ENCODE results near the gene STAC3.

STAC3 gene

GRCh38 chr12:57213058-57213715 lies 37.8 kb downstream of the STAC3 start:
- Histone ChIP-seq H3K27me3 (ENCODE audit: control insufficient read depth, insufficient read depth, low read length) (peaks cover 46% of the 10 kb centered on the region), H3K27ac (ENCODE audit: low read depth, low read length) (no peak overlapping the region), H3K9me3 (ENCODE audit: control insufficient read depth, insufficient read depth, low read length) (no peaks in the 10 kb centered on the region), H3K9ac (ENCODE audit: low read depth, low read length) (no peak overlapping the region), H3K4me1 (ENCODE audit: control insufficient read depth, insufficient read depth, low read length) (peaks cover 20% of the 10 kb centered on the region), H3K4me3 (ENCODE audit: low read depth, low read length) (no peak overlapping the region), H3K36me3 (ENCODE audit: control insufficient read depth, insufficient read depth, low read length) (peaks cover 43% of the 10 kb centered on the region)

- Histone ChIP-seq H3K27me3 (ENCODE audit: control insufficient read depth, insufficient read depth, low read length) (peaks cover 41% of the 10 kb centered on the region), H3K27ac (ENCODE audit: low read depth, low read length) (no peak overlapping the region), H3K36me3 (ENCODE audit: control insufficient read depth, insufficient read depth, low read length) (peaks cover 48% of the 10 kb centered on the region), H3K4me3 (ENCODE audit: low read depth, low read length) (no peak overlapping the region), H3K9me3 (ENCODE audit: control insufficient read depth, insufficient read depth, low read length) (no peaks in the 10 kb centered on the region), H3K9ac (ENCODE audit: low read depth, low read length) (no peak overlapping the region), H3K4me1 (ENCODE audit: control insufficient read depth, insufficient read depth, low read length) (peaks cover 20% of the 10 kb centered on the region)
Observed at GRCh38 chr12:57212701-57213057, 38.3 kb downstream of the STAC3 start.

- peaks cover 35% of the 10 kb centered on the region for H3K27me3 ChIP-seq (ENCODE audit: control insufficient read depth, insufficient read depth, low read length)
- no peak overlapping the region for H3K27ac ChIP-seq (ENCODE audit: low read depth, low read length)
- H3K4me1 ChIP-seq (ENCODE audit: control insufficient read depth, insufficient read depth, low read length) = peaks cover 15% of the 10 kb centered on the region
- H3K9ac ChIP-seq (ENCODE audit: low read depth, low read length) = no peak overlapping the region
- H3K4me3 ChIP-seq (ENCODE audit: low read depth, low read length) = no peak overlapping the region
- H3K9me3 ChIP-seq (ENCODE audit: control insufficient read depth, insufficient read depth, low read length) = no peaks in the 10 kb centered on the region
- peaks cover 52% of the 10 kb centered on the region for H3K36me3 ChIP-seq (ENCODE audit: control insufficient read depth, insufficient read depth, low read length)
Observed at GRCh38 chr12:57211791-57212700, 38.9 kb downstream of the STAC3 start.

GRCh38 chr12:57210926-57211692 lies 39.9 kb downstream of the STAC3 start:
- Histone ChIP-seq H3K27ac (ENCODE audit: low read depth, low read length) (no peak overlapping the region), H3K9ac (ENCODE audit: low read depth, low read length) (no peak overlapping the region), H3K4me1 (ENCODE audit: control insufficient read depth, insufficient read depth, low read length) (peaks cover 15% of the 10 kb centered on the region), H3K4me3 (ENCODE audit: low read depth, low read length) (no peak overlapping the region), H3K36me3 (ENCODE audit: control insufficient read depth, insufficient read depth, low read length) (peaks cover 59% of the 10 kb centered on the region), H3K9me3 (ENCODE audit: control insufficient read depth, insufficient read depth, low read length) (no peaks in the 10 kb centered on the region), H3K27me3 (ENCODE audit: control insufficient read depth, insufficient read depth, low read length) (peaks cover 27% of the 10 kb centered on the region)

GRCh38 chr12:57210461-57210860 lies 40.5 kb downstream of the STAC3 start:
- Histone ChIP-seq H3K27me3 (ENCODE audit: control insufficient read depth, insufficient read depth, low read length) (peaks cover 21% of the 10 kb centered on the region), H3K9ac (ENCODE audit: low read depth, low read length) (no peak overlapping the region), H3K4me3 (ENCODE audit: low read depth, low read length) (no peak overlapping the region), H3K4me1 (ENCODE audit: control insufficient read depth, insufficient read depth, low read length) (peaks cover 11% of the 10 kb centered on the region), H3K9me3 (ENCODE audit: control insufficient read depth, insufficient read depth, low read length) (no peaks in the 10 kb centered on the region), H3K27ac (ENCODE audit: low read depth, low read length) (no peak overlapping the region), H3K36me3 (ENCODE audit: control insufficient read depth, insufficient read depth, low read length) (peaks cover 66% of the 10 kb centered on the region)

GRCh38 chr12:57209916-57210315 lies 41.1 kb downstream of the STAC3 start:
- H3K27me3 ChIP-seq (ENCODE audit: control insufficient read depth, insufficient read depth, low read length) = peaks cover 15% of the 10 kb centered on the region
- no peak overlapping the region for H3K9ac ChIP-seq (ENCODE audit: low read depth, low read length)
- no peak overlapping the region for H3K27ac ChIP-seq (ENCODE audit: low read depth, low read length)
- no peak overlapping the region for H3K4me3 ChIP-seq (ENCODE audit: low read depth, low read length)
- no peaks in the 10 kb centered on the region for H3K9me3 ChIP-seq (ENCODE audit: control insufficient read depth, insufficient read depth, low read length)
- H3K36me3 ChIP-seq (ENCODE audit: control insufficient read depth, insufficient read depth, low read length) = peaks cover 71% of the 10 kb centered on the region
- peaks cover 9% of the 10 kb centered on the region for H3K4me1 ChIP-seq (ENCODE audit: control insufficient read depth, insufficient read depth, low read length)

GRCh38 chr12:57208631-57209282 lies 42.2 kb downstream of the STAC3 start:
- Histone ChIP-seq H3K27me3 (ENCODE audit: control insufficient read depth, insufficient read depth, low read length) (peaks cover 4% of the 10 kb centered on the region), H3K9ac (ENCODE audit: low read depth, low read length) (no peak overlapping the region), H3K27ac (ENCODE audit: low read depth, low read length) (no peak overlapping the region), H3K4me3 (ENCODE audit: low read depth, low read length) (no peak overlapping the region), H3K9me3 (ENCODE audit: control insufficient read depth, insufficient read depth, low read length) (no peaks in the 10 kb centered on the region), H3K36me3 (ENCODE audit: control insufficient read depth, insufficient read depth, low read length) (peaks cover 83% of the 10 kb centered on the region), H3K4me1 (ENCODE audit: control insufficient read depth, insufficient read depth, low read length) (peaks cover 4% of the 10 kb centered on the region)

GRCh38 chr12:57207731-57208630 lies 43.0 kb downstream of the STAC3 start:
- H3K27me3 ChIP-seq (ENCODE audit: control insufficient read depth, insufficient read depth, low read length) = no peaks in the 10 kb centered on the region
- H3K9me3 ChIP-seq (ENCODE audit: control insufficient read depth, insufficient read depth, low read length) = no peaks in the 10 kb centered on the region
- H3K27ac ChIP-seq (ENCODE audit: low read depth, low read length) = no peak overlapping the region
- H3K4me3 ChIP-seq (ENCODE audit: low read depth, low read length) = no peak overlapping the region
- H3K9ac ChIP-seq (ENCODE audit: low read depth, low read length) = no peak overlapping the region
- peaks cover 91% of the 10 kb centered on the region for H3K36me3 ChIP-seq (ENCODE audit: control insufficient read depth, insufficient read depth, low read length)
- no peaks in the 10 kb centered on the region for H3K4me1 ChIP-seq (ENCODE audit: control insufficient read depth, insufficient read depth, low read length)

GRCh38 chr12:57205931-57206330 lies 45.1 kb downstream of the STAC3 start:
- Histone ChIP-seq H3K27ac (ENCODE audit: low read depth, low read length) (no peak overlapping the region), H3K9ac (ENCODE audit: low read depth, low read length) (no peak overlapping the region), H3K9me3 (ENCODE audit: control insufficient read depth, insufficient read depth, low read length) (no peaks in the 10 kb centered on the region), H3K4me1 (ENCODE audit: control insufficient read depth, insufficient read depth, low read length) (no peaks in the 10 kb centered on the region), H3K36me3 (ENCODE audit: control insufficient read depth, insufficient read depth, low read length) (peaks cover 95% of the 10 kb centered on the region), H3K4me3 (ENCODE audit: low read depth, low read length) (no peak overlapping the region), H3K27me3 (ENCODE audit: control insufficient read depth, insufficient read depth, low read length) (no peaks in the 10 kb centered on the region)

- Histone ChIP-seq H3K4me3 (ENCODE audit: low read depth, low read length) (no peak overlapping the region), H3K27me3 (ENCODE audit: control insufficient read depth, insufficient read depth, low read length) (no peaks in the 10 kb centered on the region), H3K9ac (ENCODE audit: low read depth, low read length) (no peak overlapping the region), H3K36me3 (ENCODE audit: control insufficient read depth, insufficient read depth, low read length) (peaks cover 94% of the 10 kb centered on the region), H3K9me3 (ENCODE audit: control insufficient read depth, insufficient read depth, low read length) (no peaks in the 10 kb centered on the region), H3K4me1 (ENCODE audit: control insufficient read depth, insufficient read depth, low read length) (no peaks in the 10 kb centered on the region), H3K27ac (ENCODE audit: low read depth, low read length) (no peak overlapping the region)
Observed at GRCh38 chr12:57205186-57205585, 45.8 kb downstream of the STAC3 start.
